K562 (cell line): ENCODE results near the gene ILK.

Source experiments
- BDP1 ChIP-seq: IDR thresholded peaks from 3 replicates; pipeline ENCODE4 v1.6.1; 2011; ENCODE audit not compliant: insufficient read length, insufficient read depth
- EZH2 ChIP-seq: IDR thresholded peaks from 2 replicates; pipeline ENCODE4 v1.6.1; 2012; ENCODE audit warnings: low read depth, mild to moderate bottlenecking, inconsistent platforms, low read length, borderline replicate concordance
- FOXA1 ChIP-seq: fragments of 450-650 bp; IDR thresholded peaks from 2 replicates; pipeline ENCODE4 v1.6.1; 2016; ENCODE audit warnings: mild to moderate bottlenecking, borderline replicate concordance
- STAT5B ChIP-seq: fragments of 250-450 bp; sonication (Bioruptor Pico); IDR thresholded peaks from 2 replicates; pipeline ENCODE4 v1.8.0; 2021; ENCODE audit warnings: mild to moderate bottlenecking, inconsistent platforms
- TAF1 ChIP-seq: IDR thresholded peaks from 2 replicates; pipeline ENCODE4 v1.6.1; 2011; ENCODE audit warnings: mild to moderate bottlenecking, low read length, moderate library complexity; ENCODE audit not compliant: insufficient read depth, control insufficient read depth, severe bottlenecking; ENCODE audit errors: extremely low read depth

- no peak for TF ChIP-seq STAT5B
- TF ChIP-seq FOXA1 = no peak
- no peak for TF ChIP-seq EZH2
- no peak for TF ChIP-seq BDP1
- TF ChIP-seq TAF1 = no peak
These were observed 3.7 kb downstream of the ILK start for GRCh38 chr11:6607190-6607795.
